SK-N-SH (cell line): Measurements from ENCODE around the gene UBE2E2.

ENCODE experiments used
- CHD2 ChIP-seq: fragments of 150-350 bp; IDR thresholded peaks from 2 replicates; pipeline ENCODE4 v1.6.1; 2018; ENCODE audit warnings: low read length; ENCODE audit not compliant: partially characterized antibody
- EP300 ChIP-seq, 2 experiments: IDR thresholded peaks; 2 replicates each; pipeline versions ENCODE4 v1.4.0 to v1.6.1; 2012; ENCODE audit warnings: borderline replicate concordance in 1 of 2, low read depth in 1 of 2, low read length in 1 of 2
- FOSL2 ChIP-seq: IDR thresholded peaks from 2 replicates; pipeline ENCODE4 v1.4.0; 2012; ENCODE audit warnings: low read depth, mild to moderate bottlenecking, moderate library complexity, borderline replicate concordance
- POLR2AphosphoS5 ChIP-seq: IDR thresholded peaks from 2 replicates; pipeline ENCODE4 v1.6.1; 2012; ENCODE audit warnings: low read depth, low read length
- TF ChIP-seq, protein P1 (sequence below): fragments of 200-600 bp; sonication (generic); IDR thresholded peaks from 2 replicates; pipeline ENCODE4 v1.6.1; 2017; ENCODE audit warnings: antibody characterized with exemption, mild to moderate bottlenecking, moderate library complexity

DNA sequence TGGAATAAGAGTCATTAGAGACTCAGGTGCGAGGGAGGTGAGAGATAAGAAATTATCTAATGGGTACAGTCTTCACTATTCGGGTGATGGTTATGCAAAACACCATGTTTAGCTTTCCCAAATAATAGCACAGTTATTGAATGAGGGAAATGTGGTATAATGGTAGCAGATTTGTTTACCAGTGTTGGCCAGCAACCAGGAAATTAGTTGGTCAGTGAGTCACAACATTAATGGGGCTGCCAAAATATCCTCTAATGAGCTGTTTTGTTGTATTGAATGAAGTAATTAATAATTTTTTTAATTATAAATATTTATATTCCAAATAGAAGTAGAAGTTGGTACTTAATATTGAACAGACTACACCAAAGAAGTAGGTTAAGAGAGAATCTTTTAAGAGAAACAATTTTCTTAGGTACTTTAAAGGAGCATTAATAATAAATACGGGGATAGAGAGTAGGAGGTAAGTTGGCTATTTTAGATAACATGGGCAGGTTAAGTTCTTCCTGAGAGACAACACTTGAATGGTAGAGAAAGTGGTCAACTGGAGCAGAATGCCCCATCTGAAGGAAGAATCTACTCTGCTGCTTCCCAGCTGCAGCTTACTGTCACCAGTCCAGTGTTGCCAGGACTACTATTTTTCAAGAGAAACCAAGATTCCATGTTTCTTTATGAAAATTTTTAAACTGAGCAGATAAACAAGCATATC lies 218.8 kb downstream of the UBE2E2 start:
- TF ChIP-seq CHD2: no peak
- TF ChIP-seq EP300 (IDR thresholded peaks at IDR 0.05; ENCODE audit: borderline replicate concordance in 1 of 2, low read depth in 1 of 2, low read length in 1 of 2): no peak
- no peak for TF ChIP-seq FOSL2
- TF ChIP-seq, protein P1, sequence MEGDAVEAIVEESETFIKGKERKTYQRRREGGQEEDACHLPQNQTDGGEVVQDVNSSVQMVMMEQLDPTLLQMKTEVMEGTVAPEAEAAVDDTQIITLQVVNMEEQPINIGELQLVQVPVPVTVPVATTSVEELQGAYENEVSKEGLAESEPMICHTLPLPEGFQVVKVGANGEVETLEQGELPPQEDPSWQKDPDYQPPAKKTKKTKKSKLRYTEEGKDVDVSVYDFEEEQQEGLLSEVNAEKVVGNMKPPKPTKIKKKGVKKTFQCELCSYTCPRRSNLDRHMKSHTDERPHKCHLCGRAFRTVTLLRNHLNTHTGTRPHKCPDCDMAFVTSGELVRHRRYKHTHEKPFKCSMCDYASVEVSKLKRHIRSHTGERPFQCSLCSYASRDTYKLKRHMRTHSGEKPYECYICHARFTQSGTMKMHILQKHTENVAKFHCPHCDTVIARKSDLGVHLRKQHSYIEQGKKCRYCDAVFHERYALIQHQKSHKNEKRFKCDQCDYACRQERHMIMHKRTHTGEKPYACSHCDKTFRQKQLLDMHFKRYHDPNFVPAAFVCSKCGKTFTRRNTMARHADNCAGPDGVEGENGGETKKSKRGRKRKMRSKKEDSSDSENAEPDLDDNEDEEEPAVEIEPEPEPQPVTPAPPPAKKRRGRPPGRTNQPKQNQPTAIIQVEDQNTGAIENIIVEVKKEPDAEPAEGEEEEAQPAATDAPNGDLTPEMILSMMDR: no peak
- TF ChIP-seq POLR2AphosphoS5: no peak
